Stimulated activated naive CD4-positive, alpha-beta T cell treated with Interleukin-2 at 50 U/mL for 16 hours (primary cell): ENCODE data around the gene CFAP298.
A peak's percentile ranks its signal among the peaks of the same experiment; 100 is the strongest.

Source experiments
- DNase-seq: peaks from one replicate; lab custom pipeline; 2025; lab: John Stamatoyannopoulos, UW

Gene CFAP298

DNA sequence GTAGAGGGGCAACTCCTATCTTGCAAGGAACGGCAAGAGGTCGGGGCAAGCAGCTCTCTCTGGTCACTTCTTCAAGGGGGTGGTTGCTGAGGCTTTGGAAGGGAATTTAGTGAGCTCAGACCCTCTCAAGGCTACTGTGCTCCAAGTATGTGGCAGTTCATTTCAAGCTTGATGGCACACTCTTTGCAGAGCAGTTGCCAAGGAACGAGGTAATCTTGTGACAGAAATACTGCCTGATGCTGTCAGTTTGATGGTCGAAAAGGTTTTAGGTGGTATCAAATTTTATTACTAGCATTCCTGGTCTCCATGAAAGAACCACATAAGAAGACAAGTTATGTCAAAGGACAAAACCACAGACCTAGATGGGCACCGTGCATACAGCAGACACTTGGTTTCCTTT is 13.1 kb downstream of the CFAP298 start:
- no peak for DNase-seq

DNA sequence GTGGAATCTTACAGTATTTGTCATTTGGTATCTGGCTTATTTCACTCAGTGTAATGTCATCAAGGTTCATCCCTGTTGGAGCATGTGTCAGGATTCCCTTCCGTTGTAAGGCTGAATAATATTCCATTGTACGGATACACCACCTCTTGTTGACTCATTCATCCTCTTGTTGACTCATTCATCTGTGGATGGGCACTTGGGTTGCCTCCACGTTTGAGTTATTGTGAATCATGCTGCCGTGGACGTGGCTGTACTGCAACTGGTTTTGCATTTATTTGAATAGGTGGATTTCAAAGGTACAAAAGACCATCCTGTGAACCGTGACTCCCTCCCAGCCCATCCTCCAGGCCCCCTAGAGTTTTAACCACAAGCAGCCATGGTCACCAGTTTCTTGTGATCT is 15.0 kb downstream of the CFAP298 start:
- no peak for DNase-seq

DNA sequence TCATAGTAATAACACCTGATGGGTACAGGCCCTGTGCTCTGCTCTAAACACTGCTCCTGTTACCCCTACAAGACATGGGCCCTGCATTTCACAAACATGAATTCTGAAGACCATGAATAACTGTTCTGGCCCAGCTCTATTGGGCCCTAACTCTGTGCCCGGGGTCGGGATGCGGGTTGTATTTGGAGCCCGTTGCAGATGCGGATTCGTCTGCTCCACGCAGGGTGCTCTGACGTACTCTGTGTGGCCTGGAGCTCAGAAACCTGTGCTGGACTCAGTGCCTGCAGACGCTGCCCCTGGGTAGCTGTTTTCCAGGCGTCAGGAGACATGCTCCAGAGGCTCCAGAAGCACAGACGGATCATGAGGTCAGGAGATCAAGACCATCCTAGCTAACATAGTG is 16.7 kb downstream of the CFAP298 start:
- no peak for DNase-seq

DNA sequence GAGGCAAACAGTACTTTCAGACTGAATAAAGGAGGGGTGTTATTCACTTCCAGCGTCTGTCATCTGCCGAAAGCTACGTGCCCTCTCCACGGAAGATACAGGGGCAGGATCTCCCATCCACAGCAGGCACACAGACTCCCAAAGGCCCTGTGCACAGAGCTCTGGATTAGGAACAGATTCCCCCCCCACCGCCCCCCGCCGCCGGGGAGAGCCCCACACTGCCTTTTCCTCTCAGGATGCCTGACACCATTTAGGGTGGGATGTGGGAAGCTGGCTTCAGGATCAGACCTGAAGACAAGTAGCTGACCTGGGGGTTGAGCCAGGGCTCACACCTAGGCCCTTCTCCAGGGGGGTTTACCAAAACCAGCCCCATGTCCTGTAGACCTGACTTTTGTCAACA is 18.5 kb downstream of the CFAP298 start:
- no peak for DNase-seq

DNA sequence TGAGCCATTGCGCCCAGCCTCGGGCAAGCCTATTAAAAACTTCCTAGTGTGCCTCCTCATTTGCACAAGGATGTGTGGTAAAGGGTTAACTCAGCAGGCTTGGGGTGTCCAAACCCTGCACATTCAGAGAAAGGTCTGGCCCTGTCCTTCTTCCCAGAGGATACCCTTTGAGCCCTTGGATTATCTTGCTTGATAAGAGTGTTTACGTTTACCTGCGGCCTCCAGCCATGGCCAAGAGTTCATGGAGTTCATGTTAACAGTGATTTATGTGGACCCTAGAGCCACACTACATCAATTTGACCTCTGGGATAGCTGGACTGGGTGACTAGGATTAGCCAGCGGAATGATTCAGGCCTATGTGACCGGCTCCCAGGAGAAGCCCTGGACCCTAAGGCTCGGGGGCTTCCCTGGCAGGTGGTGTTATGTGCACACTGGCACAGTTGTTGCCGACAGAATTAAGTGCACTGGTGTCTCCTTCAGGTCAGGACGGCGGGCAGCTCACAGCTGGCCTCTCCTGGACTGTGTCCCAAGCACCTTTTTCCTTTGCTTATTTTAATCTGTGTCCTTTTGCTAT is 19.2 kb downstream of the CFAP298 start:
- no peak for DNase-seq

DNA sequence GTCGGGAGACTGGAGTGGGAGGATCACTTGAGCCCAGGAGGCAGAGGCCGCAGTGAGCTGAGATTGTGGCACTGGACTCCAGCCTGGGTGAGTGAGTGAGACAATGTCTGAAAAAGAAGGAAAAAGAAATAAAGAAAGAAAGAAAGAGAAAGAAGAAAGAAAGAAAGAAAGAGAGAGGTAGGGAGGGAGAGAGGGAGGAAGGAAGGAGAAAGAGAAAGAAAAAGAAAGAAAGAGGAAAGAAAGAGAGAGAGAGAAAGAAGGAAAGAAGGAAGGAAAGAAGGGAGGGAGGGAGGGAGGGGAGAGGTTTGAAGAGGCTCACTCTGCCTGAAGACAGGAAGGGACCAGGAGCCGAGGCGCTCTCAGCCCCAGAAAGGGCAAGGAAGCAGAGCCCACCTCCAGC is 22.0 kb downstream of the CFAP298 start:
- no peak for DNase-seq

DNA sequence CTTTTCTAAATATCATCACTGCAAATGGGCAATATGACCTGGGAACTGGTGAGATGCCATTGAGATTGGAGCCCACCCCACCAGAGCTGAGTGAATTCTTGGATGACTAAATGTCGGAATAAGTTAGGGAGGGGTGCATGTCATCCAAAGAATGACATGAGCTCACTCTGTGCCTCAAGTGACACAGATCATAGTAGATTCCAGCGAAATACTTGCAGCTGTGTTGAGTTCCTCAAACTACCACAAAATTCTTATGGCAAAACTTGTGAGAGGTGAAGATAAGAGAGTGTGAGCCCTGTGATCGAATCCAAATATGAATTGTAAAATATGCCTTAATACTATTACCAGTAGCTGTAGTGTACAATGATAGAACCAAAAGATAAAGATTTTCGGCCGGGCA is 24.5 kb downstream of the CFAP298 start:
- no peak for DNase-seq

DNA sequence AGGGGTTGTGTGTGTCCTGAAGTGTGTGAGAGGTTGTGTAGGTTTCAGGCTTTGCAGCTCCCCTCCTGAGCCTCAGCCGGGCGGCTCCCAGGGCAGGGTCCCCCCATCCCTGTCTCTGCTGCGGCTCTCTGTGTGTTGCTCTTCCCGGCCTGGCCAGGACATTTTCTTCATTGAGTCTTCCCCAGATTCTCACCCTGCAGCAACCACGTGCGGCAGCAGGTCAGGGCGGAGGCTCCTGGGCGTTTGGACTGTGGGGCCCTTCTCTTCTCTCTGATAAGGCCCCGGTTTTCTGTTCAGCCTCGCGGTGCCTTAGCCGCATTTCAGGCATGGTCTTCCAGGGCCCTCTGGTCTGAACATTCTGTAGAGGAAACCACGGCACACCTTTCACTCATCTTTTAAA is 25.1 kb downstream of the CFAP298 start:
- no peak for DNase-seq

DNA sequence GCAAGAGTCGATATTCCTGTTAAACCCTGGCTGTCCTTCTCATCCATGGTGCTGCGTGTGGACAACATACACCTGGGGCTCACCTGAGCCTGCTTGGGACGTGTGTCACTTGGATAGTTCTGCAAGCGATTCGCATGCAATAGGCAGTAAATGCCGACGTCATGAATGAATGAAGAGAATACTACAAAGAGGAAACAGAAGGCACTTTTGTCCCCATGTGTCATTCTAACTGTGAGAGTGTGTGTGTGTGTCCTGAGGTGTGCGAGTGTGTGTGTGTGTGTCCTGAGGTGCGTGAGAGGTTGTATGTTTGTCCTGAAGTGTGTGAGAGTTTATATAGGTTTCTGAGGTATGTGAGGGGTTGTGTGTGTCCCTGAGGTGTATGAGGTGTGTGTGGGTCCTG is 26.2 kb downstream of the CFAP298 start:
- no peak for DNase-seq

DNA sequence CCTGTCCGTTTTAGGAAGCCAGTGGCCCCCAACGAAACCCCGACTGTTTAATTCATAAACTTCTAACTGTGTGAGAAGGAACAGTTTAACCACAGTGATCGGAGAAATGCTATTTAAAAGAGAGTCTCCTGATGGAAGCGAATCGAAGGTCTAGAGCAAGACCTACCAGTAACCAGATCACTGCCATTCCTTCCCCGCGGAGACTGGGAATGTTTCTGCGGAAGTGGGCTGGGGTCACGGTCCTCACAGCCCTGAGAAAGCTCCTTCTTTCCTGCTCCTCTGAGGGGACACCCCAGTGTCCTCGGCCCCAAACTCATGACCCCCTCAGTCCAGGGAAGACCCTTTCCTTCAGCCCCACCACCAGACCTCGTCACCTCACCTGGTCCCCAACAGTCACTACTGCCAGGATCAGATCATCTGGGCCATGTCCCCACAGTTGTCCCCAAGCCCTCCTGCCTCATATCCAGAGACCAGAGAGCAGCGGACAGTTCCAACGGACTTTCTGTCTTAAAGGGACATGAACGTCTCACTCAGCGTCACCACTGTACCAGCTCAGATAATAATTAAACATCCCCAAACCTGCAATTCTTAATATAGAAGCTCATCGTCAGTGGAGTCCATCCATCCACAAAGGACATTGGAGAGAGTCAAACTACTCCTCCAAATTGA is 27.0 kb downstream of the CFAP298 start, which contains the start of gene TCP10L:
TCP10L (minus strand) TSS at position 482 of the 669 bp plus-strand sequence. CDS start 1,219 bp downstream, outside the sequence.
- DNase-seq, result no peak

DNA sequence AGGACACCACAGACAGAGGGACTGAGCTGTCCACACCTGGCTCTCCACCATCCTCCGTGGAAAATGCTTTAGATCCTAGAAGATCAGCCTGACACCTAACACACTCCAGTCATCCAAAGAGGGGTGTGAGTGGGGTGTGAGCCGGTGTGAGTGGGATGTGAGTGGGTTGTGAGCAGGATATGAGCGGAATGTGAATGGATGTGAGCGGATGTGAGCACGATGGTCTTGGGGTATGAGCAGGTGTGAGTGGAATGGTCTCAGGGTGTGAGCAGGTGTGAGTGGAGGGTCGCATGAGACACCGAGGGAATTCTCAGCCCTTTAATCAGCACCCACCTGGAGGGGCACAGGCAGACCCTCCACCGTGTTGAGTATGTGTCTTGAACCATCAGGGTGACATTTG is 27.7 kb downstream of the CFAP298 start:
- DNase-seq, result no peak

DNA sequence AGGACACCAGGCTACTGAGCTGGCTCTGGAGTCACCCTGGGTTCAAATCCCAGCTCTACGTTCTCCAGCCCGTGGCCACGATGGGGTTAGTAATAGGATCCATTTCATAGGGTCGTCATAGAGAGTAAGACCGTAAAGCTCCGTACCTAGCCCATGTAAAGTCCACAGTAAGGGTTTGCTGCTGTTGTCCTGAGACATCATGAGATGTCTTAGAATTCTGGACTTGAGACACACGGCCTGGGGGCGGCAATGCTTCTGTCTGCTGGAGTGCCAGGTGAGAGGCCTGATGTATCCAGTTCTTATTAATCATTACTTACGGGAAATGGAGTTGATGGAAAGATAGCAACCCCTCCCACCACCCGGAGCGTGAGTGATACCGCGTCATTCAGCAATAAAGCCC is 30.4 kb downstream of the CFAP298 start:
- DNase-seq, result no peak

DNA sequence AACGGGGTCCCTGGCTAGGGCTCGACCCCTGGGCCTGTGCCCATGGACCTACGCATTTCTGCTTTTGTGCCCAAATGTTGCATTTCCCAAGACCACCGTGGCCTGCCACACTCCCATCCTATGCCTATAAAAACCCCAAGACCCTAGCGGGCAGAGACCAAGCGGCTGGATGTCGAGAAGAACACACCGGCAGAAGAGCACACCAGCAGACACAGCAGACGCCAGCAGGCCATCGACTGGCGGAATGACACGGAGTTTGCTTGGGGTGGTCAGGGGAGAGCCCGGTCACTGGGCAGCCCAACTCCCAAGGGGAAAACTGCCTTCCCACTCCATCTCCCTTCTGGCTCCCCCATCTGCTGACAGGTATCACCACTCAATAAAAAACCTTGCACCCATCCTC is 31.2 kb downstream of the CFAP298 start:
- no peak for DNase-seq

DNA sequence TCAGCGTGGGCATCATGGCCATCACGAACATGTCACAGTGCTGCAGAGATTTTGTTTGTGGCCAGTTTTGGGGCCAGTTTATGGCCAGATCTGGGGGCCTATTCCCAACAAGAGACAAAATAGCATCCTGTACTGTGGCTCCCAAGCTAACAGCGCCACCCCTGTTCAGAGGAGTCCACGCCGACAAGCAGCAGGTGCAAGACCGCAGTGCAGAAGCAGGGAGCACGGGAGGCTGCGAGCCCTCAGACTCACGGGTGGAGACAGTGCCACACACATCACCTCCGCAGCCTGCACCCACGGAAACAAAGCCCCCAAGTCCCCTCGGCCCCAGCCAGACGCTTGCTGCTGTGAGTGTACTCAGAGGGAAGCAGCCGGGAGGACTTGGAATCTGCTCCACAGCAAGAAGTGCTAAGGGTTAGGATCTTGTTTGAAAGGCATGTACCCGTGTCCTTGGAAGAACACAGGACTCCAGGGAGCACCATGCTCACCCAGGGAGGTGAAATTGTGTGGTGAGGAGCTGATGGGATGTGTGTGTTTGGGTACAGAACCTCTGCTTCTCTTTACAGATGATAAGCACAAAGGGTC is 34.0 kb downstream of the CFAP298 start:
- no peak for DNase-seq

DNA sequence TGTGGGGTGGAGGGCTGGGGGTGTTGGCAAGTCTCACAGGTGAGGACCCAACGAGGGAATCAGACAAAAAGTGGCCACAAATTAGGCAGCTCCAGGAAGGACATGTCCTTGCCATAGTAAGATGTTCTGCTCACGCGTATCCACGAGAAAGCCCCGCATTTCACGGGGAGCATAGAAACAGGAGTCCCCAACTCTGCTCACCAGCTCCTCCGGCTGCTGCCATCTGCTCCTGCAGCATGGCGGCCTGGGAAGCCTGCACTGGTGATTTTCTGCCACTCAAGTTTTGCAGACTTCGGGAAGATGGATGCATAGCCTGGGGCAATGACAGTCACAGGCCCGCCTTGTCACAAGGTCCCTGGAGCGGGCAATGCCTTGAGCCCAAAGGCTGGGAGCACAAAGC is 36.2 kb downstream of the CFAP298 start:
- DNase-seq, result no peak

DNA sequence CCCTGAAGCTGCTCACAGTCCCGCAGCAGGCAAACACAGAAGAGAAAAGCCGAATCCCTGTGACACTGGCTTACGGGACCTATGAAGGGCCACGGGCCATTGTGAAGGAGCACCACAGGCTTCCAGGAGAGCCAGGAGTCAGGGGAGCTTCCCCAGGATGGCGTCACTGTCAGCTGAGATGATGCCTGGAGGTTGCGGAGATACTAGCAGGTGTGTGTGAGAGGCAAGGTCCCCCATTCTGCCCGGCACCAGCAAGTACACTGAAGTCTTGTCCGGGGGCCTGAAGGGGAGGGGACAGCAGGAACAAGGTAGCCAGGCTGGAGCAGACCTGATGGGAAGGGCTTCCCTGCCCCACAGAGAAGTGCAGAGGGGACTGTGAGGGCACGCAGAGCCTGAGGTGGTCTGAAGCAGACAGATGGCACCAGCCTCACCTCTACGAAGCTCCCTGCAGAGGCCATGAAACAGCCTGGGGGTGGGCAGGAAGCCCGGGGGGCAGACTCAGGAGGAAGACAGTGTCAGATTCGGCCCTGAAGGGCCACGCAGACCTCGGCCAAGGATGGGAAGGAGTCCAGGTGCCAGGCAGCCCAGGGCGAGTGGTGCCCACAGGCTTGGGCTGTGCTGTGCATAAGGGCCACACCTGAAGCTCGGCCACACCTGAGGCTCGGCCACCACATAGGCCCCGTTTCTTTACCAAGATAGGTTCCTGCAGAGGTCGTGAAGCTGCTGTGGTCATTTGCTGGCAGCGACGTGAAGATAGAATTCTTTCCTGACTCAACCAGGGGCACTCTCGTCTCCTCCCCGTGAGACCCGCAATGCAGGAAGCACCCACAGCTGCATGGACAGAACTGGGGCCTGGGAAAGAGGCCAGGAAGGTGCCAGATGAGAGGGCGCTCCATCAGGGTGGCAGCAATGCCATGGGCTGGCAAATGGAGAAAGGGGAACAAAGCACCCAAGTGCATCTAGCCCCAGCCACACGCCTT is 36.9 kb downstream of the CFAP298 start:
- DNase-seq, result no peak

DNA sequence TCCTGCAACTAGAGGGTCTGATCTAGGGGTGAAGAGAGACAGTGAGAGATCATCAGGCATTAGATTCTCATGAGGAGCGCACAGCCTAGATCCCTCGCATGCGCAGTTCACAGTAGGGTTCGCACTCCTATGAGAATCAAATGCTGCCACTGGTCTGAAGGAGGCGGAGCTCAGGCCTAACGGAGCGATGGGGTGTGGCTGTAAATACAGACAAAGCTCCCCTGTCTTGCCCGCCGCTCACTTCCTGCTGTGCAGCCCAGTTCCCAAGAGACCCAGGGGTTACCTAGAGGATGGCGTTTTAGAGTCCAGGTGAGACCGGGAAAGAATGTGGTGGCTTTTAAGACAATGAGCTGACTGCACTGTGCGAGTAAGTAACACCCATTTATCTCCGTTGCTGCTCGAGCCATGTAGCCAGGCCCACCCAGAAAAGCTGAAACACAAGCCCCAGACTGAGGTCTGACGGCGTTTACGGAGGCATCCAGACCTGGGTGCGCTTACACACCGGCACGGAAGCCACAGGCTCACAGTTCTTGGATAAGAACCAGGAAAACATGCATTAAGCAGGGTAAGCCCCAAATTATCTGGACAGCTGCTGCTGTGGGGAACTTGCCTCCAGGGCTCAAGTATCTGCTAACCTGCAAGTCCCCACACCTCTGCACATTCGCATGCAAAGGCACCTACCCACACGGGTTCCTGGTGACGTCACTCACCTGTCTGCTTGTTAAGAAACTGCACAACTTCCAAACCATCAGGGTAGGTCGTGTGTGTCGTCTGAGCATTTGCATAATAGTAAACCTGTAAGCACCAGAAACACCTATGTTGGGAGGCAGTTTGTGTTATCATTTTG is 39.4 kb downstream of the CFAP298 start:
- no peak for DNase-seq

DNA sequence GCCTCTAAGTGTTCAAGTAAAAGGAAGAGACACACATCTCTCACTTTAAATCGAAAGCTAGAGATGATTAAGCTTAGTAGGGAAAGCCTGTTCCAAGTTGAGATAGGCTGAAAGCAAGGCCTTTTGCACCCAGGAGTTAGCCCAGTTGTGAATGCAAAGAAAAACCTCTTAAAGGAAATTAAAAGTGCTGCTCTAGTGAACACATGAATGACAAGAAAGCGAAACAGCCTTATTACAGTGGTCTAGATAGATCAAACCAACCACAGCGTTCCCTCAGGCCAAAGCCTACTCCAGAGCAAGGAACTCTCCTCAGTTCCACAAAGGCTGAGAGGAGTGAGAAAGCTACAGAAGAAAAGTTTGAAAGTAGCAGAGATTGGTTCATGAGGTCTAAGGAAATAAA is 41.7 kb downstream of the CFAP298 start:
- DNase-seq, result no peak

DNA sequence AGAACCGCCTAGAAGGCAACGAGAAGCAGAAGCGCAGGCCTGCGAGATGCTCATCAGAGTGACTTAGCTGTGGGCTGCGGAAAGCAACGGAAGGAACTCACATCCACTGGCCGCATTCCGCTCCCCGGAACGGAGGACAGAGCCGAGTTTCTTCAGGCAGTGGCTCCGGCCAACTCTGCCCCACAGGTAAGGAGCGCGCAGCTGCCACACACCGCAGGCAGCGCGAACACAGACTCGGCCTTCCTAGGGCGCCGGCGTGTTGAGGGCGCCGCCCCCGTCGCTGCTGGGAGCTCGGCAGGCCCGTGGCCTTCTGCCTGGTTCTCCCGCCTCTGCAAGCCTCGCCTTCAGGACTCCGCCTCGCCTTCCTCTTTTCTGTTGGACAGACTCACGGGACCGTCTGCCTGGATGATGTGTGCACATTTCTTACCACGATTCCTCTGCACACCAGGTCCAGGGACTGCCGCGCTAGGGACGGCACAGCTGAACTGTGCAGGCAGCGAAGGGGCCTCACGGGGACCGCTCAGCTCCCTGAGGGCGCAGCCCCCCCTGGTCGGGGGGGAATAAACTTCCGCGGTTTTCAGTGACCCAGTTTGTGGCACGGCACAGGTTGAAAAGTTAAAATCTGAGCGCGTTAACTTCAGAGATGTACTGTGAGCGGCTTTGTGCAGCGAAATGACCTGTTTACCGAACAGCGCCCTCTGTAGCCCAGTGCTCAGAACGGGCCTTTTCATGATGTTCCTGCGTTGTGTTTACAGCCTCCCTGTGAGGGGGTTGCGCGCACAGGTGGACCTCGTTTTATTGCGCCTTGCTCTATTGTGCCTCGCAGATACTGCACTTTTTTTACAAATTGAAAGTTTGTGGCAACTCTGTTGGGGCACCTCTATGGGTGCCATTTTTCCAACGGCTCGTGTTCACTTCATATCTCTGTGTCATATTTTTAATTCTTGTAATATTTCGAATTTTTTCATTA is 42.6 kb downstream of the CFAP298 start:
- DNase-seq, result peak; percentile 79

DNA sequence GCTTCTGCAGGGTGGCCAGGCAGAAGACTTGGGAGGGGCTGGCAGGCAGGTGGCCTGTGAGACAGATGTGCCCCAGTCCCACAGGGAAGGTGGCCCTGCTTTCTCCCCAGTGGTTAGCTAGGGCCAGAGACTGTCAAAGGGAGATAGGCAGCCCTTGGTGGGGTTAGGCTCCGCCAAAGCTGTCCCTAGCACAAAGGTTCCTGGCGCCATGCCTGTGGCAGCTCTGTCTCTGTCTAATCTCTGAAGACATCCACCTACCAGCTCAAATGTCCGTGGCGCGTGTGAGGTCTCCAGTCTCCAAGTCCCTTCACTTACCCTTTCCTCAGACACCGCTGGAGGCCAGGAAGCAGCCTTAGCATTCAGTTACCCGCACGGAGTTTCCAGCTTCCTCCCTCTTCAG is 44.6 kb downstream of the CFAP298 start:
- DNase-seq, result no peak
